ENCODE measurements around the gene KPNA4. TPM values are rescaled to one million over a fixed set of nuclear protein-coding genes. Genes with fewer than 3 reads are reported as not detected.

KPNA4 gene
- total RNA-seq, 1 experiment from 2014 or later, result 76.7 TPM

DNA sequence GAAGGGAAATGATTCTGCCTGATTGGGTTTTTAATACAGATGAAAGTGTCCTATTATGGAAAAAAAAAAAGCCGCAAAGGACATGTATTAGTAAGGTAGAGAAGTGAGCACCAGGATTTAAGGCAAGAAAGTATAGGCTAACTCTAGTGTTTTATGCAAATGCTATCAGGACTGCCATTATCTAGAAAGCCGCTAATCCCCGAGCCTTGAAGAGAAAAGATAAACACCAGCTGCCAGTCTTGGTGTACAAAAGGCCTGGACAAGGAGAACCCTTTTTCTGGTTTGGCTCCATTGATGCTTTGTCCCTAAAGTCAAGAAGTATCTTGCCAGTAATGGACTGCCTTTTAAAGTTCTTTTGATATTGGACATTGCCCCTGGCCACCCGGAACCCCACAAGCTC lies 107.2 kb downstream of the KPNA4 start:
- H3K56ac ChIP-seq (ENCODE audit: insufficient read length, low read depth, low read length), result no peak overlapping the region
- no CpG with 5 or more reads among the region's 4 CpGs for WGBS (ENCODE audit: extremely low coverage, insufficient read length, low lambda C conversion rate)
- H2AFZ ChIP-seq (ENCODE audit: low read length), result no peak overlapping the region
- no peaks in the 10 kb centered on the region for H3K27me3 ChIP-seq (ENCODE audit: insufficient read depth, low read length)
- H4K91ac ChIP-seq (ENCODE audit: insufficient read length, low read depth, low read length), result no peak overlapping the region
- no peaks in the 10 kb centered on the region for H4K20me1 ChIP-seq (ENCODE audit: control insufficient read depth, insufficient read depth, insufficient read length)
- no peak overlapping the region for H3K27ac ChIP-seq (ENCODE audit: insufficient read length, low read depth, low read length)
- no peaks in the 10 kb centered on the region for H3K9me3 ChIP-seq (ENCODE audit: control insufficient read depth, low read depth, low read length)
- no peak overlapping the region for H4K8ac ChIP-seq (replicated peaks; ENCODE audit: insufficient read length, low read depth, low read length)
- no peaks in the 10 kb centered on the region for H3K79me2 ChIP-seq (ENCODE audit: insufficient read depth, low read length)
- no peak overlapping the region for H3K23ac ChIP-seq (ENCODE audit: insufficient read length, low read depth, low read length)
- no peak overlapping the region for H3T11ph ChIP-seq (ENCODE audit: low read length)
- H3K79me1 ChIP-seq (ENCODE audit: insufficient read depth, low read depth, low read length, poor library complexity, severe bottlenecking), result no peaks in the 10 kb centered on the region
- H3K4me1 ChIP-seq (ENCODE audit: insufficient read depth, low read length), result no peaks in the 10 kb centered on the region
- H2BK15ac ChIP-seq (ENCODE audit: low read depth, low read length), result no peak overlapping the region
- Mint-ChIP-seq H3K27ac (no peak overlapping the region), H3K4me1 (peaks cover 0 to under 1% of the 10 kb centered on the region in 2 experiments; a peak in 1 of 4 replicates), H3K36me3 (ENCODE audit: insufficient read depth in 1 of 3, low read depth in 3 of 3) (no peaks in the 10 kb centered on the region; a peak in 1 of 7 replicates), H3K4me3 (no peak overlapping the region), H3K27me3 (ENCODE audit: low read depth) (peaks cover 31% of the 10 kb centered on the region), H3K9me3 (peaks cover 0 to 8% of the 10 kb centered on the region in 2 experiments; a peak in 2 of 5 replicates)
- H3K14ac ChIP-seq (ENCODE audit: insufficient read depth, low read length), result no peak overlapping the region
- no peak overlapping the region for H3K4ac ChIP-seq (ENCODE audit: low read depth, low read length)
- no peak for DNase-seq
- H3K23me2 ChIP-seq (ENCODE audit: insufficient read length, low read depth, low read length, poor library complexity, severe bottlenecking), result no peaks in the 10 kb centered on the region
- H4K5ac ChIP-seq (ENCODE audit: insufficient read length, low read depth, low read length), result no peak overlapping the region
- H2AK5ac ChIP-seq (ENCODE audit: insufficient read length, low read length), result no peak overlapping the region
- H2BK12ac ChIP-seq (ENCODE audit: insufficient read length, low read depth, low read length), result no peak overlapping the region
- no peak overlapping the region for H2BK5ac ChIP-seq (ENCODE audit: insufficient read length, low read length)
- TF ChIP-seq, protein P1, sequence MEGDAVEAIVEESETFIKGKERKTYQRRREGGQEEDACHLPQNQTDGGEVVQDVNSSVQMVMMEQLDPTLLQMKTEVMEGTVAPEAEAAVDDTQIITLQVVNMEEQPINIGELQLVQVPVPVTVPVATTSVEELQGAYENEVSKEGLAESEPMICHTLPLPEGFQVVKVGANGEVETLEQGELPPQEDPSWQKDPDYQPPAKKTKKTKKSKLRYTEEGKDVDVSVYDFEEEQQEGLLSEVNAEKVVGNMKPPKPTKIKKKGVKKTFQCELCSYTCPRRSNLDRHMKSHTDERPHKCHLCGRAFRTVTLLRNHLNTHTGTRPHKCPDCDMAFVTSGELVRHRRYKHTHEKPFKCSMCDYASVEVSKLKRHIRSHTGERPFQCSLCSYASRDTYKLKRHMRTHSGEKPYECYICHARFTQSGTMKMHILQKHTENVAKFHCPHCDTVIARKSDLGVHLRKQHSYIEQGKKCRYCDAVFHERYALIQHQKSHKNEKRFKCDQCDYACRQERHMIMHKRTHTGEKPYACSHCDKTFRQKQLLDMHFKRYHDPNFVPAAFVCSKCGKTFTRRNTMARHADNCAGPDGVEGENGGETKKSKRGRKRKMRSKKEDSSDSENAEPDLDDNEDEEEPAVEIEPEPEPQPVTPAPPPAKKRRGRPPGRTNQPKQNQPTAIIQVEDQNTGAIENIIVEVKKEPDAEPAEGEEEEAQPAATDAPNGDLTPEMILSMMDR (conservative IDR thresholded peaks at IDR 0.05), result no peak
- H2BK120ac ChIP-seq (ENCODE audit: low read depth, low read length, poor library complexity, severe bottlenecking), result no peak overlapping the region
- no peak overlapping the region for H3K4me2 ChIP-seq (ENCODE audit: insufficient read depth, insufficient read length, low read length)
- no peak overlapping the region for H3K18ac ChIP-seq (ENCODE audit: insufficient read length, low read depth, low read length)
- H2BK20ac ChIP-seq (ENCODE audit: low read depth, low read length, poor library complexity, severe bottlenecking), result no peak overlapping the region
- H3K9ac ChIP-seq (ENCODE audit: extremely low read depth, insufficient read length, low read length), result no peak overlapping the region
